Activated CD4-positive, CD25-positive, alpha-beta regulatory T cell treated with anti-CD3 and anti-CD28 coated beads, Interleukin-2, amount 50 U/mL, for 72 hours (primary cell): ENCODE results near the gene CHIT1.
"Not testable (repeated sequence)": the region's sequence is repeated elsewhere in the genome, so short reads cannot be mapped to it uniquely, and the experiment has no call there.

ENCODE experiments used
- DNase-seq: peaks from one replicate; pipeline ENCODE4 v3.0.0; 2021

CHIT1 gene

DNA sequence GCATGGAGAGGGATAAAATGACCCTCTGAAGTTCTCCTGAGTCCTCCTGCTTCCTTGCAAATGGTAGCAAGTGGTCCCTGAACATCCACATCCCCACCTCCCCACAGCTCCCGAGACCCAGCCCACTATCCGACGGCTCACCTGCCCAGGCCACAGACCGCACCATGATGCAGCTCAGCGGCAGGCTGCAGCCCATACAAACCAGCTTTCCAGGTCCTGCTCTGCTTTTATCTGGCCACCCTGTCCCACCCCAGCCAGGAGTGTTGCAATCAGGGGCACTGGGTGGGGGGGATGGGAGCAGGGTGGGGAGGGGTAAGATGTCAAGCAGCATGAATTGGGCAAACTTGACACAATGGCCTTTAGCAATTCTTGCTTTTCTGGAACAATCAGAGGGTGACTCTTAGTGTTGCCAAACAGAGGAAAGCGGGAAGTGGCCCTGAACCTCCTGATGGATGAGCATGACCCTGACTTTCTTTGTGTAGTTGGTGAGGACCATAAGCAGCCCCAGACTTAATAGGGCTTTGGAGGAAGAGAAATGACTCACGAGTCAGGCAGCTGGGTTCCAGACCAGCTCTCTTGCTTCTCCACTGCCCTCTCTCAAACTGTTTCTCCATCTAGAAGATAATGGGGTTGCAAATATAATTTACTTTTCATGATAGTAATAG is at the start of gene CHIT1:
CHIT1 (minus strand) TSS at position 203 of the 665 bp plus-strand sequence; CDS start at position 166, 37 bp downstream.
- no peak for DNase-seq

DNA sequence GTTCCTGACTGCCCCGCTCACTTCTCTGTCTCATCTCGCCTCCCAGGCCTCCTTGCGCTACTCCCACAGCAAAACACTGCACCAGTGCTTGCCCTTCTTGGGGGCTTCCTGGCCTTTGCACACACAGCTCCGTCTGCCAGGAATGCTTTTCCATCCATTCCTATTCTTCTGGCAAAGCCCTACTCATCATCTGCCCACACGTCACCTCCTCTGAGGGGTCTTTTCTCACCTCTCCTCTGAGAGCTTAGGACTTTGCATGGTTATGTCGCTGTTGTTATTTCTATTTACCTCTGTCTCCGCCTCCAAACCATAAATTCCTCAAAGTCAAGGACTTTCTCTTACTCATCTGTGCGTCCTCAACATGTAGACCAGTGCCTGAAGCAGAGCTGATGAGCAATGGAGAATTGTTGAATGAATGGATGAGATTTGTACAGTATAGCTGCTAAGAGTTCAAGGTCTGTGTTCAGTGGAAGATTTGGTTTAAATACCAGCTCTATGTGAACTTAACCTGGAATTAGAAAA is 49.5 kb upstream of the CHIT1 start:
- DNase-seq = no peak

DNA sequence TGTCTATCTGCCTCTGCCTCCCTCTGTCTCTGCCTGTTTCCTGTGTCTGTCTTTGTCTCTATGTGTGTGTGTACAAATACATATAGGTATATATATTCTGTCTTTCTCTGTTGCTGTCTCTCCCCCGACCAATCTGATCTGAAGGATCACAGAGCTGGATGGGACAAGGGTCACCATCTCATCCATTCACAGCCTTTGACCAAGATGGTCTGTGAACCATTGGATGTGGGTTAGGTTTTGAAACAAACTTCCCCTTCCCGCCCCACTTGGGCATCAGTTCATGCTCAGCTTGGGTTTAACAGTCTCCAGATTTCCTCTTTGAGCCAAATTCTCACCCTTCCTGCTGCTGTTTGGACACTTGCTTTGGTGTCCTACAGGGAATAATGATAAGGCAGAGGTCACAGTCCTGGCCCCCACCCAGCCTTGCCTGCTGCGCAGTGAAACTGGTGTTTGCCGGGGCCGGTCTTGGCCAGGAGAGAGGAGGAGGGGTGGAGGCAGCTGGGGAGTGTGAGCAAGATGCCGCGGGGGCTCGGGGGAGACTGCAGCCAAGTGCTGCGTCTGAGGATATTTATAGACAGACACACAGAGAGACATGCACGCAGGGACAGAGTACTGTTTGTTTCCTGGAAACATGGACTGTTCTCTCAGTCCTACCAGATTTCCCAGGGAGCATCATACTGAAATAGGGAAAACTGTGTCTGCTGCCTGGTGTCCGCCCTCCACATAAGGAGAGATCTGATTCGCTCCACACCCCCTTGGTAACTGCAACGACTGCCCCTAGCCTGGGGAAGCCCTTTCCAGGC is 48.8 kb upstream of the CHIT1 start:
- no peak for DNase-seq

DNA sequence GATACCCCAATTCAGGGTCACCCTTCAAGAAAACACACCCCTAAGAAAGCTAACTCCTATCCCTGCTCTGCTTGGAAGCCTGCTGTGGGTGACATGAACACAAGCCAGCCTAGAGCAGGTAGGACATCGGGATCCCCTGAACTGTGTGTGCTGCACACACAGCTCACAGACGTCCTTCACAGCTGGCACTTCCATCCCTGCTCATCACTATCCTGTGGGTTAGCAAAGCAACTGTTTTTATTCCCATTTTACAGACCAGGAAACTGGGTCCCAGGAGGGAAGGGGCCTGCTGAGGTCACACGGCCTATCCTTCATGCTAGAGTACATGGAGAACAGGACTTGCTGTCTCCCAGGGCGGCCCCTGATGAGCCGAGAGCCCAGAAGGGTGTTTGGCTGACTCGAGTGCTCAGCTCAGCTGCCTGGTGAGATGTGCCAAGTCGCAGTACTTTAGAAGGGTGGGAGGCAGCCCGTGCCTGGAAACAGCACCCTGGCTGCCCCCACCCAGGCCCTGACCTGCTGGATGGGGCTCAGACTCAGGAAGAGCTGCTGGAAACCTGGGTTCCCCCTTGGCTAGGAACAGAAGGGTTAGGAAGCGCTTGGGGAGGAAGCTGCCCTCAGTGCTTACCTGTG is 47.6 kb upstream of the CHIT1 start:
- no peak for DNase-seq

DNA sequence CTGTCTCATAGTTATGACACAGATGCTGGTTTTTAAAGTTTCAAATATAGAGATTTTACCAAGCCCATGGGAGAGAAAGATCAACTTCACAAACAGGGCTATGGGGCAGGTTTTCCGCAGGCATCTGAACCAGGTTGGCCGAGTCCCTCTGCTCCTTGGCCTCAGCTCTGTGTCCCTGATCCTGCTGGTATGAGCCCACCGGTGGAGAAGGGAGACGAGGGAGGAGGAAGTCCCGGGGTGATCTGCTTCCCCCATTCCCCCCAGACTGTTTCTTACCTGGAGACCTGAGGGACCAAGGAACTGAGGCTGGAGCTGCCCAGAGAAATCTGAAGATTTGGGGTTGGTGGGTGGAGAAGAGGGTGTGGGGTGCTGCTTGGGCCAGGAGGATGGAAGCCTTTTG is 46.9 kb upstream of the CHIT1 start:
- DNase-seq = no peak

DNA sequence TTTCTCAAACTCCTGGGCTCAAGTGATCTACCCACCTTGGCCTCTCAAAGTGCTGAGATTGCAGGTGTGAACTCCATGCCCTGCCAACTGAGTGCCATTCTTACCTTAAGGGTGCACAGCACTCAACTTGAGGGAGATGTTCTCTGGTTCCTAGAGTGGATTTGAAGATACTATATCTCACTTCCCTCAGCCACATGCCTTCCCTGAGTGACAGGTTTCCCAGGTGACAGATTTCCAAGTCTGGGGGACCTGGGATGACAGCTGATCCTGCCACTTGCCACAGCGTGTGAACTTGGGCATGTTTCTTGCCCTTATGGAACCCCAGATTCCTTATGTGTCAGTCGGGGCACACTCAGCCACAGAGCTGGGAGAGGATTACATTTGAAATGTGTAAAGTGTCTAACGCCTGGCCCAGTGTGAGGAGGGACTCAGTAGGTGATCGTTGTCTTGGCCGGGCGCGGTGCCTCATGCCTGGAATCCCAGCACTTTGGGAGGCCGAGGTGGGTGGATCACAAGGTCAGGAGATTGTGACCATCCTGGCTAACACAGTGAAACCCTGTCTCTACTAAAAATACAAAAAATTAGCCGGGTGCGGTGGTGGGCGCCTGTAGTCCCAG is 46.3 kb upstream of the CHIT1 start:
- no peak for DNase-seq

DNA sequence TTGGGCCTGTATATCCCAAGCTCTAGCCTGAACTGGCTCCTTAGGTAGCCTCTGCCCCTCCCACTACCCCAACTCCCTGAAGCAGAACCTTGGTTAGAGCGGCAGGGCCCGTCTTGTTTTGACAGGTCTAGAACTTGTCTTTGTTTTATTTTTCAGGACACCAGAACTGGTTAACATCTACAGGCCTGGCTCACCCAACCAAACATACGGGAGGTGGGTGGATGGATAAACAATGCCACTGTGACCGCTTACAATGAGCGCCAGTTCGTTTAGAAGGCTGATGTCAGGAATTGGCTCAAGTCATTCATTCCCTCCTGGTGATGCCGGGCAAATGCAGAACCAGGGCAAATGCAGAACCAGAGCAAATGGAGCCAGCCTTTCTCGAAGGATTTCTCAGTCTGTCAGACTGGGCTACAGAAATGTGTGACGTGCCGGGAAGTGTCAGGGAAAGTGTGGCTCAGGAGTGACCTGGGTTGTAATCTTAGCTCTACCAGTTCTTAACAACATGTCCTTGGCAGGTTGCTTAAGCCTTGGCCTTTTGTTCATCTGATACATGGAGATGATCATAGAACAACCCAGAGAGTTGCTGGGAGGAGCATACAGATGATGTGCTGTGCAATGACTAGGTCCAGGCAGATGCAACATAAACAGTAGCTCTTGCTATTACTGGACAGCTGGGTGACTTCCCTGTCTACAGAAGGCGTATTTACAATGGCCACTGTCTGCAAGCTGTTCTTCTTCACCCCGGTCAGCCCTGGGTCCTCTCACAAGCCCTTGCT is 45.3 kb upstream of the CHIT1 start:
- DNase-seq = no peak

DNA sequence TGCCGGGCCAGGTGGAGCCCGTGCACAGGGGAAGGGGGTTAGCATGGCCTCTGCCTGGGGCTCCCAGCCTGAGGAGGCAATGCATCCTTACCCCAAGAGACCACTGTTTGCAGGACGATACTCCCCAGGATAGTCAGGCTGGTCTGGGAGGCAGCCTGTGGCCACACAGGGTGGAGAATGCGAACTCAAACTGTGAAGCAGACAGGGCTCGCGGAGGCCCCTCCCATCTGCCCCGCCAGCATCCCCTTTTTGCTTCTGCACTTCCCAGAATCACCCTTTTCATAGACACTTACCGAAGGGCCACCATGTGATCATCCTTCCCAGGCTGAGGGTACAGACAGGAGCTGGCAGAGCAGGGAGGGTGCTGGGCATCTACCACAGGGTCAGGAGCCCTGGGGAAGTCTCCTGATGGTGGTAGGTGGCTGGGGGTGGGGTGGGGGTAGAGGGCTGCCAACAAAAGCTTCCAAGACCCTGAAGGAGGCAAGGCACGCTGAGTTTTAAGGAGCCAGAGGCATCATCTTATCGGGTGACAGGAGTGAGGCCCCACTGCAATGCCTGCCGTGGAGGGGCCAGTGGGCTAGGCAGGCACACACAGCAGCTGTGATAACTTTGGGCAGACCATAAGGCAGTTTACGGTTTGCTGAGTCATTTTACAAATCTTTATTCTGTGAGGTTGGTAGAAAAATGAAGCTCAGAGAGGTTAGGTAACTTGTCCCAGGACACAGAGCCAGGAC is 44.6 kb upstream of the CHIT1 start:
- DNase-seq = no peak

DNA sequence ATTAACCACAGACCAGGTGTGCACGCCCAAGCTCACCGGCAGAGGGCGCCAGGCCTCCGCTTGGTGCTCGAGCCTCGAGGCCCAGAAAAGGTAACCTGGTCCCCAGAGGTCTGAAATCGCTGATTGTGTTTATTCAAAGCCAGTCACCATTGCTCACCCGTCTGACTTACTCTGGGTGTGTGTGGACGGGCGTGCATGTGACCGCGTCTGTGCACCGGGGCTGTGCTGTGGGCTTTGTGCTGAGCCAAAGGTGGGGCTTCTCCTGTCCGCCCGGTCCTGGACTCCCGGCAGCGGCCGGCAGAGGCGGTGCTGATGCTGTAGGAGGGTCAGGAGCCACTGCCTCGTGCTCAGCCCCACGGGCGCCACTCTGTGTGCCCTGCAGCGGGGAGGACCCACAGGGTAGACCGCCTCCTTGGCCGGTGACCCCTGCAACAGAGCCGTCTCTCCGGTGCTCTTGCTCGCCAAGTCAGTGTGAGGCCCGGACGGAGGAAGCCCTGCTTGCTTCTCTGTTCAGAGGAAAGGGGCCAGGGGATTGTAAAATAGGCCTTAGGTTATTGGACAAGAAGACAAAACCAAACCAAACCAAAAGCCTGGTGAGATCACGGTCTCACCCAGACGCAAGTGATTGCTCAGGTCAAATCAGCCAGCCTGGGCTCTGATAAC is 43.9 kb upstream of the CHIT1 start:
- peak; percentile 94 for DNase-seq

DNA sequence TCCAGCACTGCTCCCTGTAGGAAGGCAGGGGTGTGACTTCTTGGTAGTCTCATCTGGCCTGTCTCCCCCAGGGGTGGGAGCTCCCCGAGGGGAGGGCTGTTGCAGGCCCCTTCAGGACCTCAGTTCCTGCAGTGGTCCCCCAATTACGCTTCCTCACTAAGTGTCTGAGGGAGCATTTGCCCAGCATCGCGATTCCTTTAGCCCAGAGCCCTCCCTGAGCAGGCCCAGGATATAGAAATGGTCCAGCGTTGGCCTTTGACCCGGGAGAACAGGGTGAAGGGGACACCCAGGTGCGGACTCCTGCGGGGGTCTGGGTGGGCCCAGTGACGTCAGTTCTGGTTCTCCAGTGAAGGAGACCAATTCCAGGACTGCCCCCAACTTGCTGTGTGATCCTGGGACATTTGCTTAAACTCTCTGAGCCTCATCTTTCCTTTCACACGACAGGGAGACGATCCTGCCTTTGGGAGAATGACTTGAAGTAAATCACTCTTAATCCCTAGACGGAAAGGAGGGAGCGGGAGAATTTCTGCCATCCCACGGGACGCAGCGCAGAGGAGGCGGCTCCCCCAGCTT is 43.2 kb upstream of the CHIT1 start:
- no peak for DNase-seq

DNA sequence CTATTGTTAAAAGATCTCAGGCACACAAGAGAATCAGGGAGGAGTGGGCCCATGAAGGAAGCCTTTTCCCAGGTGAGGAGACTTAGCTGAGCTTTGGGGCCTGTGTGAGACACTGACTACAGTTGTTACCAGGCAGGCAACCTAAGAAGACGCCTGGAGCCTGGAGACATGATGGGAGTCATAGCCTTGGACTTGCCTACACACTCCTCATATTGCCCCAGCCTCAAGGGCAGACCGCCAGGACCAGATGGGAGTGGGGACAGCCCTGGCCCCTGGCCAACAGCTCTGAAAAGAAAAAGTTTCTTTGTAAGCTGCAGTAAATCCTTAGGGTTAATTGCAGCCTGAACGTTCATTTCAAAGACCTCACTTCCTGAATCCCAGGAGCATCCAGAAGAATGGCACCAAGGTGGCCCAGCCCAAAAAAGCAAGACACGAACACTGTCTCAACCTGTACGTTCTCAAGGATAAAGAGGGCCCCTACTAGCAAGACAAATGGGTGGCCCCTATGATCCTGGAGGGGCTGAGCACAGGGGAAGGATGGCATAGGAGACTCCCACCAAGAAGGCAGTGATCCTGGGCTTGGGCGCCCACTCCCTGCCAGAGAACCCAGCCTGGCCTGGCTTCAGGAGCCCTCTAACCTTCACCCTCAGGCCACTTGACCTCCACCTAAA is 42.6 kb upstream of the CHIT1 start:
- no peak for DNase-seq

DNA sequence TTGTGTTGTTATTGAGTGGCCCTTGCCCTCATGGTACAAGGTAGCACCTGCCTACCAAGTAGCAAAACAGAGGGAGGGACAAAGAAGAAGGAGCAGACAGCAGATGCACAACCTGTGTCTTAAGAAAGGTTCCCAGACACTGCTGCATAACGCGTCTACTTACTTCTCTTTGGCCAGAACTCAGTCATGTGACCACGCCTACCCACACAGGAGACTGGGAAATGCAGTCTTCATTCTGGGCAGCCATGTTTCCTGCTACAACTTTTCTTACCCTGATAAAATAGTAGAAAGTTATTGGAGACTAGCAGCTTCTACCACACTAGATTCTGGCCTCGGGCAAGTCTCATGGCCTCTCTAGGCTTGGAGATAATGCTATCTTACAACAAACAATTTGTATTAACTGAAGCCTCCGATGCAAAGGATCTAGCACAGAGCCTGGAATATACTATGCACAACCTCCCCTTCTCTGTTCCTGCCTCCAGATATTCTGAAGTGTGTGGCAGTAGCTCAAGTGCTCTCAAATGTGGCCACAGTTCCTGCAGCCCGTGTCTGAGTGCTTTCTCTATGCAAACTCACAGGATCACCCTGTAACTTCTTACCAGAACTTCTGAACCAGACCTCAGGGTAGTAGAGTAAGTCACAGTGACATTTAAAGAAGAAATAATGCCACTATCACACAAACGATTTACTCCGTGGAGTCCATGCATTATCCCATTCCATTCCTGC is 41.7 kb upstream of the CHIT1 start:
- DNase-seq = peak; percentile 55

DNA sequence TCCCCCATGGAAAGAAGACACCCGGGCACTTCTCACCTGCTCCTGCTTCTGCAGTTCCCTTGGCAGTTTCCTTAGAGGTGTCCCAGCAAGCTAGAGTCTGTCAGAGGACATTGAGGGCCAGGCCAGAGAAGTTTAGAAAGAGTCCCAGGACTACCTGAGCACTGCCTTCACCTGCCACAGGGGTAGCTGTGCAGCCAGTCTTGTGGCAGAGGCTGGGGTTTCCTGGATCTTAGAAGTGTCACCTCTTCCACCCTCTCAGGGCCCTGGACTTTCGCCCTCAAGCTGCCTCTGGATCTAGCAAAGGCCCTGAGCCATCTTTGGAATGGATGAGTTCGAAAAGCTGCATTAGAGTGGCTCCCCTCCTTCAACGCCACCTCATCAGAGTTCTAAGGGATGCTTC is 41.0 kb upstream of the CHIT1 start:
- no peak for DNase-seq

DNA sequence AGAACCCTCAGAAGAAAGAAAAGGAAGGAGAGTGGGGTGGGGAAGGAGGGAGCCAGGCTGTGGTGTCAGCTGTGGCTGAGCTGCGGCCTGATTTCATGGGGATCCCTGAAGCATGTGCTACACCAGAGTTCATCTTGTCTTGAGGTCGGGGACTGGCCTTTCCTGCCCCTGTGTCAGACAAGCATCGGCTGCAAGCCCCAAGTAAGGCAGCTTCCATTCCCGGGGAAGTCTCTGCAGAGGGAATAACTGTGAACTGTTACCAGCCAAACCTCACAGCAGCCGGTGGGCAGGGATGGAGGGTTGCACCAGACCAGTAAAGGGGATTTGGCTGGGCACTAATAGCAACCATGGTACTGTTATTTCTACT is 40.2 kb upstream of the CHIT1 start:
- DNase-seq = no peak

DNA sequence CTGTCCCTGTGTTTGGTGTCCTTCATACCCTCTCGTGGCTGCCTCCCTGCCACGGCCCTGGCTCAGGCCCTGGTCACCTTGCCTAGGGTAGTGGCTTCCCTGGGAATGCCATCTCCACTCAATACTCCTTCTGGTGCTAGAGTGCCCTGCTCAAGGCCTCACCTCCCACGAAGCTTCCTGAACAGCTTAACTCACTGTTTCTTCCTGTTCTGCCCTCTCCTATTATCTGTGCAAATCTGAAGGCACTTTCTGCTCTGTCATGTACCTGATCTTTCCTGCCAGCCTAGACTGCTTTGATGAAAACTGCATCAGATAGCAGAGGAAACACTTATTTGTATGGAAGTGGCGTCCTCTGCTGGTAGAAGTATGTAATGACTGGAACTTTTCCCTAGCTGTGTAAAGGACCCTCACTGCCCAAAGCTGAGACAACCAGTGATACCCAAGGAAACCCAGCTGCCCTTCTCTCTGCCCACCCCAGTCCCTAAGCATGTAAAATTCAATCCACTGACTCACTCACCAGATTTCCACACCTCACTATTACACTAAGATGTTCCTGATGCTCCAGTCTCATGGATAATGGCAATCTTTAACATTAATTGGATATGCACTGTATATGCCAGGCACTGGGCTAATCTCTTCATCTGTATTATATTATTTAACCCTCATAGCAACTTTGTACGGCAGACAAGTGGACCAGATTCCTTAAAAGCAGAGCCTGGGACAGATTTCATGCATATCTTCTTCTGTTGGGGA is 39.6 kb upstream of the CHIT1 start:
- DNase-seq = no peak

DNA sequence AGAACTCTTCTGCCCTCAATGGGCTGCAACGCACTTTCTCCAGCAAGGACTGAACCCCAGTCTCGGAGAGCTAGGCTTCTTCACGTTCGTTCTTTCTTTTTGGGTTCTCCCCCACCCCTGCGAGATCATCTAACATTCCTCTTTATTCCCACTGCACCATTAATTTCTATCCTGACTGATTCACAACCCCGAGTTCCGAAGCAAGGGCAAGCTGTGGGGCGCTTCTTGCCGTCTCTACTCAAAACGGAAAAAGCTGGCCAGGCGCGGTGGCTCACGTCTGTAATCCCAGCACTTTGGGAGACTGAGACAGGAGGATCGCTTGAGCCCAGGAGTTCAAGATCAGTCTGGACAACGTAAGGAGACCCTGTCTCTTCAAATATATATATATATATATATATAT is 38.4 kb upstream of the CHIT1 start:
- DNase-seq = no peak

DNA sequence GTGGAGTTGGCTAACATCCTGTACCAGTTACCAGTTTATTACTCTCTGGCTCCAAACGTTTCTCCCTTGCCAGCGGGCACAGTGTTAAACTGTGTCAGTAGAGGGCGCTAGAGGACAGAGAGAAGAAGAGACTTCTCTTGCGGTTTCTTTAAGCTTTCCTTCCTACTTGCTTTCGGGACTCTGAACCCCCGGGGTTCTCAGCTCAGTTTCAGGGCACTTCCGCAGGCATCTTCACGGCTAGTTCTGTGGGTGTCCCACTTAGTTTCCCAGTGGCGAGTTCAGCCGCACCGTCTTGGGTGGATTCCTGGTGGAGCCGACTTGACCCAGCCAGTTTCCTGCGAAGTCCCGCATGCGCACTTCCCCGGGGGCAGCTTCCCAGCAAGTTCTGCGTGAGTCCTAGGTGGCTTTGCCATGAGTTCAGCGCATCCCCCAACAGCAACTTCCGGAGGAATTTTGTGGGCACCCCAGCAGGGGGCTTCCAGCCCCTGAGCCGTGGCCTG is 37.9 kb upstream of the CHIT1 start:
- DNase-seq = peak; percentile 77

DNA sequence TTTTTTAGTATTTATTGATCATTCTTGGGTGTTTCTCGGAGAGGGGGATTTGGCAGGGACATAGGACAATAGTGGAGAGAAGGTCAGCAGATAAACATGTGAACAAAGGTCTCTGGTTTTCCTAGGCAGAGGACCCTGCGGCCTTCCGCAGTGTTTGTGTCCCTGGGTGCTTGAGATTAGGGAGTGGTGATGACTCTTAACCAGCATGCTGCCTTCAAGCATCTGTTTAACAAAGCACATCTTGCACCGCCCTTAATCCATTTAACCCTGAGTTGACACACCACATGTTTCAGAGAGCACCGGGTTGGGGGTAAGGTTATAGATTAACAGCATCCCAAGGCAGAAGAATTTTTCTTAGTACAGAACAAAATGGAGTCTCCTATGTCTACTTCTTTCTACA is 36.7 kb upstream of the CHIT1 start:
- not testable (repeated sequence) for DNase-seq

DNA sequence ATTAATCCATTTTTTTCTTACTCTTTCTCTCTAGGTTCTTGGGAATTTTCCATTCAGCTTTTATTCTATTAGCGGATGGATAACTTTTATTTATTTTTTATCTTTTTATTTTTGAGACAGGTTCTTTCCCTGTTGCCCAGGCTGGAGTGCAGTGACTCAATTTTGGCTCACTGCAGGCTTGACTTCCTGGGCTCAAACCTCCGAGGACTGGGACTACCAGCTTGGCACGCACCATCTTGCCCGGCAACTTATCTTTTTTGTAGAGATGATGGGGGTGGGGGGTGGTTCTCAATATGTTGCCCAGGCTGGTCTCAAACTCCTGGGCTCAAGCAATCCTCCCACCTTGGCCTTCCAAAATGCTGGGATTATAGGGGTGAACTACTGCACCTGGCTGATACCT is 36.1 kb upstream of the CHIT1 start:
- no peak for DNase-seq
